Measurements from ENCODE around the gene COMMD10. TPM values are rescaled to one million over a fixed set of nuclear protein-coding genes. Genes with fewer than 3 reads are reported as not detected.

COMMD10 gene
- polyA plus RNA-seq, 1 donor (not counting 4 experiments of a cell fraction or from before 2014, with no cell fraction given) = 22.3 TPM

DNA sequence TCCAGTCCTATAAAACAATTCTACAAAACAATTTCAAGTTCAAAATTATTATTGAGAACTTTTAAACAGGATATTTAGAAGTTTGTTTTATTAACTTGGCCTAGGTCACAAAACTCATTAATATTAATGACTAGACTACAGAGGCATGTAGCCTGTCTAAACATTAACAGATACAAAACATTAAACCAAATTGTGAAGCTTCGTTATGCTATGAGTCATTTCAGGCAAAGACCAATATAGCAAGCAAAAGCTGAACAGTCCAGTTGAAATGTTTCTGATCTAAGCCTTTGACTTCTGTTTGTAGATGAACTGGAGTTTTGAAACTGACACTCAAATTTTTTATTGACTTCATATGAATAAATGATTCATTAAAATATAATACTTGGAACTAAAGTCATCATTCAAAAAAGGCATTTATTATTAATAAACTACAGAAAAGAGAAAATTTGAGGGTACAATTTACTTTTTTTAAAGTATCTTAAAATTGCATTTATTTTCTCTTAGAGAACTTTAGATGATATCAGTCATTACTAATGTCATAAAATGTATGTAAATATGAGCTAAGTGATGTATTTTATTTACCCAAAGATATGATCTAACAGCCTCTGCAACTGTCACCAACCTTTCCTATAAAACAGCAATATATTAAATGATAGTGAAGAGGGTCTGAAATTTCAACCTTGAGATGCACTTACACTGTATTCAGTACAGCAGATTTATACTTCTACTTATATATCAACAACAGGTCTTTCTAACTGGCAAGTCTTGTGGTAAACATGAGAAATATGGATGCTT lies 188.8 kb downstream of the COMMD10 start:
- Histone ChIP-seq H3K9ac (ENCODE audit: control insufficient read depth, extremely low read depth, insufficient read depth, low read length) (no peak overlapping the region), H3K27ac (ENCODE audit: control insufficient read depth, insufficient read depth, low read length) (no peak overlapping the region), H2AFZ (ENCODE audit: control insufficient read depth, low read length) (no peak overlapping the region), H3K4me3 (ENCODE audit: control insufficient read depth in 2 of 3, extremely low read depth in 1 of 3, insufficient read depth in 2 of 3, low read depth in 1 of 3, low read length in 3 of 3) (no peak overlapping the region), H3K79me2 (ENCODE audit: control insufficient read depth, insufficient read depth, low read length) (no peaks in the 10 kb centered on the region), H3K36me3 (ENCODE audit: control insufficient read depth in 2 of 2, extremely low read depth in 1 of 2, insufficient read depth in 2 of 2, low read length in 2 of 2) (no peaks in the 10 kb centered on the region), H4K20me1 (ENCODE audit: control insufficient read depth, extremely low read depth, insufficient read depth, low read length) (no peaks in the 10 kb centered on the region), H3K9me3 (ENCODE audit: control insufficient read depth, low read depth, low read length) (no peaks in the 10 kb centered on the region), H3K4me2 (ENCODE audit: control insufficient read depth, extremely low read depth, insufficient read depth, low read depth, low read length) (no peak overlapping the region), H3K27me3 (ENCODE audit: control insufficient read depth, extremely low read depth, insufficient read depth, low read length) (no peaks in the 10 kb centered on the region), H3K9me1 (ENCODE audit: control insufficient read depth, extremely low read depth, insufficient read depth, low read length) (no peaks in the 10 kb centered on the region), H3K4me1 (ENCODE audit: control insufficient read depth, extremely low read depth, insufficient read depth, low read length) (no peaks in the 10 kb centered on the region)
- no peak for TF ChIP-seq EZH2 (IDR thresholded peaks at IDR 0.05; ENCODE audit: low read length)
- TF ChIP-seq, protein P1, sequence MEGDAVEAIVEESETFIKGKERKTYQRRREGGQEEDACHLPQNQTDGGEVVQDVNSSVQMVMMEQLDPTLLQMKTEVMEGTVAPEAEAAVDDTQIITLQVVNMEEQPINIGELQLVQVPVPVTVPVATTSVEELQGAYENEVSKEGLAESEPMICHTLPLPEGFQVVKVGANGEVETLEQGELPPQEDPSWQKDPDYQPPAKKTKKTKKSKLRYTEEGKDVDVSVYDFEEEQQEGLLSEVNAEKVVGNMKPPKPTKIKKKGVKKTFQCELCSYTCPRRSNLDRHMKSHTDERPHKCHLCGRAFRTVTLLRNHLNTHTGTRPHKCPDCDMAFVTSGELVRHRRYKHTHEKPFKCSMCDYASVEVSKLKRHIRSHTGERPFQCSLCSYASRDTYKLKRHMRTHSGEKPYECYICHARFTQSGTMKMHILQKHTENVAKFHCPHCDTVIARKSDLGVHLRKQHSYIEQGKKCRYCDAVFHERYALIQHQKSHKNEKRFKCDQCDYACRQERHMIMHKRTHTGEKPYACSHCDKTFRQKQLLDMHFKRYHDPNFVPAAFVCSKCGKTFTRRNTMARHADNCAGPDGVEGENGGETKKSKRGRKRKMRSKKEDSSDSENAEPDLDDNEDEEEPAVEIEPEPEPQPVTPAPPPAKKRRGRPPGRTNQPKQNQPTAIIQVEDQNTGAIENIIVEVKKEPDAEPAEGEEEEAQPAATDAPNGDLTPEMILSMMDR (optimal IDR thresholded peaks at IDR 0.05 in 1 of 3, IDR thresholded peaks at IDR 0.05 in 1 of 3, conservative IDR thresholded peaks at IDR 0.05 in 1 of 3; ENCODE audit: extremely low read depth in 1 of 3, insufficient read depth in 2 of 3, low read length in 3 of 3) = no peak
- no peak for FAIRE-seq
- dilution Hi-C loops (cut with MboI; ENCODE audit: extremely low pct_ligation_motif_present, low sequenced_read_pairs) = no loop called here
- DNase-seq (ENCODE audit: low read depth, low spot score) = no peak

DNA sequence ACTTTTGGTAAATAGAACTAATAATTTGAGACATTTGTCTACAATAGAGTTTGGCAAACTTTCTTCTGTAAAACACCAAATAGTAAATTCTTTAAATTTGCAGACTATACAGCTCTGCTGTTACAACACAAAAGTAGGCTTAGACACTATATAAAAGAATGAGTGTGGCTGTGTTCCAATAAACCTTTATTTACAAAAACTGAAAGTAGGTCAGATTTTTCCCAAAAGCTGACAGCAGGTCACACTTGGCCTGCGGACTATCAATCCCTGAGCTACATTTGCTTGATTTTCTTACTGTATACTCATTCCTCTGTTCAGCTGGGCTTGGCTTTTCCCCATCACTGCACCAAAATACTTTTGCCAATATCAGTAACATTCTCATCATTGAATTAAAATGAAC lies 189.4 kb downstream of the COMMD10 start:
- no peaks in the 10 kb centered on the region for H3K27me3 ChIP-seq (ENCODE audit: control insufficient read depth, extremely low read depth, insufficient read depth, low read length)
- TF ChIP-seq EZH2 (IDR thresholded peaks at IDR 0.05; ENCODE audit: low read length) = no peak
- TF ChIP-seq, protein P1 (optimal IDR thresholded peaks at IDR 0.05 in 1 of 3, IDR thresholded peaks at IDR 0.05 in 1 of 3, conservative IDR thresholded peaks at IDR 0.05 in 1 of 3; ENCODE audit: extremely low read depth in 1 of 3, insufficient read depth in 2 of 3, low read length in 3 of 3) = no peak
- no peaks in the 10 kb centered on the region for H3K36me3 ChIP-seq (ENCODE audit: control insufficient read depth in 2 of 2, extremely low read depth in 1 of 2, insufficient read depth in 2 of 2, low read length in 2 of 2)
- H3K27ac ChIP-seq (ENCODE audit: control insufficient read depth, insufficient read depth, low read length) = no peak overlapping the region
- dilution Hi-C loops (cut with MboI; ENCODE audit: extremely low pct_ligation_motif_present, low sequenced_read_pairs) = no loop called here
- H3K4me1 ChIP-seq (ENCODE audit: control insufficient read depth, extremely low read depth, insufficient read depth, low read length) = no peaks in the 10 kb centered on the region
- no peaks in the 10 kb centered on the region for H3K9me3 ChIP-seq (ENCODE audit: control insufficient read depth, low read depth, low read length)
- H3K9me1 ChIP-seq (ENCODE audit: control insufficient read depth, extremely low read depth, insufficient read depth, low read length) = no peaks in the 10 kb centered on the region
- H3K4me3 ChIP-seq (ENCODE audit: control insufficient read depth in 2 of 3, extremely low read depth in 1 of 3, insufficient read depth in 2 of 3, low read depth in 1 of 3, low read length in 3 of 3) = no peak overlapping the region
- no peaks in the 10 kb centered on the region for H3K79me2 ChIP-seq (ENCODE audit: control insufficient read depth, insufficient read depth, low read length)
- H3K9ac ChIP-seq (ENCODE audit: control insufficient read depth, extremely low read depth, insufficient read depth, low read length) = no peak overlapping the region
- no peaks in the 10 kb centered on the region for H4K20me1 ChIP-seq (ENCODE audit: control insufficient read depth, extremely low read depth, insufficient read depth, low read length)
- FAIRE-seq = no peak
- no peak overlapping the region for H2AFZ ChIP-seq (ENCODE audit: control insufficient read depth, low read length)
- no peak for DNase-seq (ENCODE audit: low read depth, low spot score)
- H3K4me2 ChIP-seq (ENCODE audit: control insufficient read depth, extremely low read depth, insufficient read depth, low read depth, low read length) = no peak overlapping the region
